ENCODE data around the gene TMPRSS3.

TMPRSS3 gene

GRCh38 chr21:42414553-42414927 is 18.7 kb upstream of the TMPRSS3 start:
- no peak for DNase-seq (ENCODE audit: low spot score)
- TF ChIP-seq, protein P1, sequence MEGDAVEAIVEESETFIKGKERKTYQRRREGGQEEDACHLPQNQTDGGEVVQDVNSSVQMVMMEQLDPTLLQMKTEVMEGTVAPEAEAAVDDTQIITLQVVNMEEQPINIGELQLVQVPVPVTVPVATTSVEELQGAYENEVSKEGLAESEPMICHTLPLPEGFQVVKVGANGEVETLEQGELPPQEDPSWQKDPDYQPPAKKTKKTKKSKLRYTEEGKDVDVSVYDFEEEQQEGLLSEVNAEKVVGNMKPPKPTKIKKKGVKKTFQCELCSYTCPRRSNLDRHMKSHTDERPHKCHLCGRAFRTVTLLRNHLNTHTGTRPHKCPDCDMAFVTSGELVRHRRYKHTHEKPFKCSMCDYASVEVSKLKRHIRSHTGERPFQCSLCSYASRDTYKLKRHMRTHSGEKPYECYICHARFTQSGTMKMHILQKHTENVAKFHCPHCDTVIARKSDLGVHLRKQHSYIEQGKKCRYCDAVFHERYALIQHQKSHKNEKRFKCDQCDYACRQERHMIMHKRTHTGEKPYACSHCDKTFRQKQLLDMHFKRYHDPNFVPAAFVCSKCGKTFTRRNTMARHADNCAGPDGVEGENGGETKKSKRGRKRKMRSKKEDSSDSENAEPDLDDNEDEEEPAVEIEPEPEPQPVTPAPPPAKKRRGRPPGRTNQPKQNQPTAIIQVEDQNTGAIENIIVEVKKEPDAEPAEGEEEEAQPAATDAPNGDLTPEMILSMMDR (IDR thresholded peaks at IDR 0.05) = no peak
- H3K27ac ChIP-seq = no peak overlapping the region
- H3K4me3 ChIP-seq = no peak overlapping the region

DNA sequence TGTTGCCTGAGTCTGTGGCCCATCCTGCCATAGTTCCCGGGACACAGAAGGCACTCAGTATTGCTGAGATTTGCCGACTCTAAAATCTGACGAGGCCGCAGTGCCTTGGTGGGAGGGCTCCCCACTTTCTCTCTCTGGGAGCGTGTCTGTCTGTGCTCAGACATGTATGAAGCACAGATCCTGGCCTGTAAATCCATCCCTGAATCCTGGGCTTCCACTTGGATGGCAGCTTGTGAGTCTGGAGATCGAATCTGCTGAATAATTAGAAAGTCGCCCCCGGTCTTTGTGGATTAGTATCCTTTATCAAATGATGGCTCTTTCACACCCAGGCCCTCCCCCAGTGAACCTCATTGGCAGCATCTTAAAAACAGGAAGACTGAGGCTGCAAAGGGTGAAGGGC is 18.2 kb upstream of the TMPRSS3 start:
- no peak for DNase-seq (ENCODE audit: low spot score)
- Histone ChIP-seq H3K27ac (no peak overlapping the region), H3K4me3 (no peak overlapping the region)
- TF ChIP-seq, protein P1 (IDR thresholded peaks at IDR 0.05) = no peak

GRCh38 chr21:42413500-42413899 is 17.6 kb upstream of the TMPRSS3 start:
- TF ChIP-seq, protein P1 (IDR thresholded peaks at IDR 0.05) = no peak
- DNase-seq (ENCODE audit: low spot score) = no peak
- Histone ChIP-seq H3K27ac (no peak overlapping the region), H3K4me3 (no peak overlapping the region)

GRCh38 chr21:42413093-42413492 is 17.2 kb upstream of the TMPRSS3 start:
- TF ChIP-seq, protein P1 (IDR thresholded peaks at IDR 0.05) = no peak
- no peak for DNase-seq (ENCODE audit: low spot score)
- Histone ChIP-seq H3K4me3 (no peak overlapping the region), H3K27ac (no peak overlapping the region)

DNA sequence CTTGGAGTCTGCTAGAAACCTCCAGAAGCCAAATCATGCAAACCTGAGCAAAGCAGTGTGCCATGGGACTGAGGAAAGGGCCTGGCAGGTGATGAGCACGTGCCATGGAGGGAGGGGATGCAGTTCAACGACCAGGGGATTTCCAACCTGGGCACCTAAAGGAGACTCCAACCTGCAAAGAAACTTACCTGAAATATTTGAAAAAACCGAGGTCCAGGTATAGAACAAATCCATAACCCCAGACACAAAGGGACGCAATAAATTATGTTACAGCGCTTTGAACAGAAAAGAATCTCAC is 16.7 kb upstream of the TMPRSS3 start:
- no peak for DNase-seq (ENCODE audit: low spot score)
- no peak overlapping the region for H3K27ac ChIP-seq
- TF ChIP-seq, protein P1 (IDR thresholded peaks at IDR 0.05) = no peak

DNA sequence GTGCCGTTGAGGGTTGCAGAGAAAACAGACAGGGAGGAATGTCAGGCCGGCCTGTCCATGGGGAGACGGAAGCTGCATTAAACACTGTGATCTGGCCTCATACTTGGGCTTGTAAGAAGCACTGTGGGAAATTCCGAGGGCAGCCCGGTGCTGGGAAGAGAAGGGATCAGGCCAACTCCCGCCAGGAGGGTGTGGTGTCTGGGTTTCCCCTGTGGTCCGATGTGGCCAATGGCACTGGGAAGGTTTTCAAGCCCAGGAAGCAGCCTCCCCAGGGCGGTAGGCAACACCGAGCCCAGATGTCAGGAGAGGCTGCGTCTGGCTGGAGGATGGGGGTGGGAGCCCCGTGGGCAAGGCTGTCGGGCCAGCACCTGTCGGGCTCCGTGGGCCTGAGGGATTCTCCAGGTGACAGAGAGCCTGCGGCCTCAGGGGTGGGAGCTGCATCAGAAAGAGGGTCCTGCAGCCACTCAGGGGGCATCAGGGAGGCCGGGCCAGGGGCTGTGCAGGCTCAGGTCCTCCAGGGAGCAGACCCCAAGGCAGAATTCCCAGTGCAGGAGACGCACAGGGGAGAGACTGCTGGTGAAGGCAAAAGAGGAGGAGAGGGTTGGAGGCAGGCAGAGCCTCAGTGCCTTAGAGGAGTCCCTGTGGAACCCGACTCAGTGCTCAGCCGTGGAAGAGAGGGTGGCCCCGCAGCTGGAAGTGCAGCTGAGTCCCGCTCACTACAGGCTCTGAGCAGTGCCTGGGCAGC is 16.2 kb upstream of the TMPRSS3 start:
- H3K4me3 ChIP-seq = no peak overlapping the region
- H3K27ac ChIP-seq = no peak overlapping the region
- no peak for DNase-seq (ENCODE audit: low spot score)
- TF ChIP-seq, protein P1 (IDR thresholded peaks at IDR 0.05) = no peak

More for the DNA sequence above, 16.7 kb upstream of the TMPRSS3 start:
- H3K4me3 ChIP-seq = no peak overlapping the region

DNA sequence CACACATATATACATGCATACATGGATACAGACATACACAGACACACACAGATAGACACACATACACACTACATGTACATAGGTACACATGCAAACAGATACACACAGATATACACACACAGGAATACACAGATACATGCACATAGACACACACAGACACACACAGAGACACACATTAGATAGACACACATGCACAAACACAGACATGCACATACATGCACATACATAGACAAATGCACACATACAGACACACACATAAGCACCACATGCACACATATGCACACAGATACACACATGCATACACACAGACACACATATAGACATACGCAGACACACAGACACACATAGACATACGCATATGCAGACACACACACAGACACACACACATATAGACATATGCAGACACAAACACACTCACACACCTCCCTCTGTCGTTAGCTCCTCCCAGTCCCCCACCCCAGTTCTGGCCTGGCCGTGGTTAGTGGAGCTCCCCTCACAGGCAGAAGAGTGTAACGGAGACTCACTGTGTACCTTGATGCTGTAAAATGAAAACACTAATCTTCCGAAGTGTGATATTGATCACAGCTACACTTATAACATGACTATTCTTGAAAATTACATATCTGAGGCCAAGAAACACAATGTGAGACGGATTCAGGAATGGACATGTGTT is 15.5 kb upstream of the TMPRSS3 start:
- no peak for DNase-seq (ENCODE audit: low spot score)
- Histone ChIP-seq H3K4me3 (no peak overlapping the region), H3K27ac (no peak overlapping the region)
- TF ChIP-seq, protein P1 (IDR thresholded peaks at IDR 0.05) = no peak
